ENCODE measurements around the gene DTNA. TPM values are rescaled to one million over a fixed set of nuclear protein-coding genes. Genes with fewer than 3 reads are reported as not detected.

Gene DTNA
- total RNA-seq, 2 donors from 2014 or later: 10.7 to 76.2 TPM

- no peak for DNase-seq (ENCODE audit: low spot score)
- TF ChIP-seq POLR2A (IDR thresholded peaks at IDR 0.05) (no peak), POLR2AphosphoS5 (IDR thresholded peaks at IDR 0.05) (no peak)
- Histone ChIP-seq H3K27me3 (replicated peaks; ENCODE audit: insufficient read depth) (no peaks in the 10 kb centered on the region), H3K36me3 (no peaks in the 10 kb centered on the region), H3K27ac (no peak overlapping the region), H3K4me1 (replicated peaks) (no peaks in the 10 kb centered on the region), H3K4me3 (no peak overlapping the region), H3K9me3 (no peaks in the 10 kb centered on the region)
- WGBS: 90% methylated on average over 4 of the region's 4 CpGs
- intact Hi-C loops (cut with DNase I): no loop called here
Observed at GRCh38 chr18:34744569-34744968, 34.5 kb downstream of the DTNA start.

GRCh38 chr18:34746614-34747013 lies 36.5 kb downstream of the DTNA start:
- Histone ChIP-seq H3K36me3 (no peaks in the 10 kb centered on the region), H3K4me1 (replicated peaks) (no peaks in the 10 kb centered on the region), H3K4me3 (no peak overlapping the region), H3K9me3 (no peaks in the 10 kb centered on the region), H3K27ac (no peak overlapping the region), H3K27me3 (replicated peaks; ENCODE audit: insufficient read depth) (no peaks in the 10 kb centered on the region)
- intact Hi-C loops (cut with DNase I): no loop called here
- WGBS: 48% methylated on average over 1 of the region's 1 CpG
- DNase-seq (ENCODE audit: low spot score): no peak
- TF ChIP-seq POLR2A (IDR thresholded peaks at IDR 0.05) (no peak), POLR2AphosphoS5 (IDR thresholded peaks at IDR 0.05) (no peak), CTCF (IDR thresholded peaks at IDR 0.05) (no peak)

GRCh38 chr18:34749721-34750120 lies 39.6 kb downstream of the DTNA start:
- Histone ChIP-seq H3K27me3 (replicated peaks; ENCODE audit: insufficient read depth) (no peaks in the 10 kb centered on the region), H3K4me3 (no peak overlapping the region), H3K9me3 (no peaks in the 10 kb centered on the region), H3K27ac (no peak overlapping the region), H3K4me1 (replicated peaks) (no peaks in the 10 kb centered on the region), H3K36me3 (no peaks in the 10 kb centered on the region)
- intact Hi-C loops (cut with DNase I): no loop called here
- no peak for DNase-seq (ENCODE audit: low spot score)
- TF ChIP-seq POLR2AphosphoS5 (IDR thresholded peaks at IDR 0.05) (no peak), POLR2A (IDR thresholded peaks at IDR 0.05) (no peak), CTCF (IDR thresholded peaks at IDR 0.05) (no peak)

GRCh38 chr18:34752056-34752455 lies 42.0 kb downstream of the DTNA start:
- intact Hi-C loops (cut with DNase I): no loop called here
- no peaks in the 10 kb centered on the region for H3K36me3 ChIP-seq
- no peak overlapping the region for H3K27ac ChIP-seq
- H3K27me3 ChIP-seq (replicated peaks; ENCODE audit: insufficient read depth): no peaks in the 10 kb centered on the region
- no peaks in the 10 kb centered on the region for H3K9me3 ChIP-seq
- no peaks in the 10 kb centered on the region for H3K4me1 ChIP-seq (replicated peaks)
- no peak overlapping the region for H3K4me3 ChIP-seq
- 50% methylated on average over 1 of the region's 1 CpG for WGBS
- DNase-seq (ENCODE audit: low spot score): no peak
- no peak for TF ChIP-seq POLR2A (IDR thresholded peaks at IDR 0.05)
- no peak for TF ChIP-seq CTCF (IDR thresholded peaks at IDR 0.05)
- no peak for TF ChIP-seq POLR2AphosphoS5 (IDR thresholded peaks at IDR 0.05)

- Histone ChIP-seq H3K27me3 (replicated peaks; ENCODE audit: insufficient read depth) (no peaks in the 10 kb centered on the region), H3K36me3 (no peaks in the 10 kb centered on the region), H3K4me1 (replicated peaks) (no peaks in the 10 kb centered on the region), H3K9me3 (no peaks in the 10 kb centered on the region), H3K4me3 (no peak overlapping the region), H3K27ac (no peak overlapping the region)
- DNase-seq (ENCODE audit: low spot score): no peak
- WGBS: 86% methylated on average over 5 of the region's 5 CpGs
- intact Hi-C loops (cut with DNase I): no loop called here
- TF ChIP-seq POLR2A (IDR thresholded peaks at IDR 0.05): no peak
- no peak for TF ChIP-seq POLR2AphosphoS5 (IDR thresholded peaks at IDR 0.05)
- TF ChIP-seq CTCF (IDR thresholded peaks at IDR 0.05): no peak
Observed at GRCh38 chr18:34754300-34754699, 44.2 kb downstream of the DTNA start.

All from prostate gland (tissue), 2 donors.